NCI-H2196 treated with DMSO at 0.1 percent for 48 hours (cell line): ENCODE results near the gene SAMSN1.
"Not testable (repeated sequence)": the region's sequence is repeated elsewhere in the genome, so short reads cannot be mapped to it uniquely, and the experiment has no call there.

Source experiments
- DNase-seq: peaks from one replicate; lab custom pipeline; 2025; ENCODE audit not compliant: unreplicated experiment; lab: John Stamatoyannopoulos, UW

Gene SAMSN1

DNA sequence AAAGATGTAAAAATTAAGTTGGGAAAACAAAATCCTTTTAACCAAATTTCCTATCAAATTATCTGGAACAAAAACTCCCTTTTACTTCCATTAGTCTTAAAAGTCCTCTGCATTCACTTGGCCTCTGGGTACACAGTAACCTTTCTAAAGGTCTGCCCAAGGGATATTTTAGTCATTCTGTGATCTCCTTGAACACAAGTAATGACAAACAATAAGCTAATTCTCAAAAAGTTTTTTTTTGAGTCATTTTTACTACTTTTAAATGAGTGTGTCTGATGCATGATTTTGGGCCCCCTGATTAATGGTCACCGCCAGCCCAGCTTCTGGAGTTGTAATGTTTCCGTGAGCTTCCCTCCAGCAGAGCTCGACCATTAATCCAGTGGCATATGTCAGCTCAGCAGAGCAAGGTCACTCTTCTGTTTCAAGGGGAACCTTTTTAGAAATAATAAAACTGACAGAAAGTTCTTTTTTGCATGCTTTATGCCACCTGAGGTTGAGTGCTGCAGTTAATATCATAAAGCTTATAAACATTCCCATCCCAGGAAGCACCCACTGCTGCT lies 14.3 kb downstream of the SAMSN1 start:
- no peak for DNase-seq

DNA sequence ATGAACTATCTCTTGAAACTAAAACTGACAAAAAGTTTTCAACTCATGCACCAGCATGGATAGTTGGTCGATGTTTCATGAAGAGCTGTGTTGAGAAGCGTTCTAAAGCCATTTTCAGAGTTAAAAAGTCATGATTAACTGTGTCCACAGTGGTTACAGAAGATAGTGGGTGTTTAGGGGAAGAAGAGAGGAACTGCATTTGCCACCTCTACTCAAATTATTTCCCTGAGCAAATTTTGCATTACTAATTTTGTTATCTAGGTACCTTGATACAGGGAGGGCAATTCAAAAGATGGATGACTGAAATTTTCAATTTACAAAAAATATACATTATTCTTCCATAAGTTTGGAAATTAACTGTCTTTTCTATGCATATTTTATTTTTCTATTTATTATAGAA lies 15.5 kb downstream of the SAMSN1 start:
- no peak for DNase-seq

DNA sequence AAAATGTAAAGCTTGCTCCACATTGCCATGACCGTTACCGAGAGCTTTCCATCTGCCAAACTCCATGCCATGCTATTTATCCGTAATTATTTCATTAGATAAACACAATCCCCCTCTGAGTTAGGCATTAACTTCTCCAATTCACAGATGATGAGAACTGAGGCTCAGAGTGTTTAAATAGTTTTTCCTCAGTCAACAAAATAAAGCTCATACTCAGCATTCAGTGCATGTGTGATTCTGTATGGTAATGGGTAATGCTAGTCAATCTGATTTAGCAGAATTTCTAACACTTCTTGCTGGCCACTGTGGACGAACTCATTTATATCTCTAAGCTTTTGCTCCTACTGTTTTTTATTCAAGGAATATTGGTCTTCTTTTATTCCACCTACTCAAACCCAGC lies 17.3 kb downstream of the SAMSN1 start:
- no peak for DNase-seq

DNA sequence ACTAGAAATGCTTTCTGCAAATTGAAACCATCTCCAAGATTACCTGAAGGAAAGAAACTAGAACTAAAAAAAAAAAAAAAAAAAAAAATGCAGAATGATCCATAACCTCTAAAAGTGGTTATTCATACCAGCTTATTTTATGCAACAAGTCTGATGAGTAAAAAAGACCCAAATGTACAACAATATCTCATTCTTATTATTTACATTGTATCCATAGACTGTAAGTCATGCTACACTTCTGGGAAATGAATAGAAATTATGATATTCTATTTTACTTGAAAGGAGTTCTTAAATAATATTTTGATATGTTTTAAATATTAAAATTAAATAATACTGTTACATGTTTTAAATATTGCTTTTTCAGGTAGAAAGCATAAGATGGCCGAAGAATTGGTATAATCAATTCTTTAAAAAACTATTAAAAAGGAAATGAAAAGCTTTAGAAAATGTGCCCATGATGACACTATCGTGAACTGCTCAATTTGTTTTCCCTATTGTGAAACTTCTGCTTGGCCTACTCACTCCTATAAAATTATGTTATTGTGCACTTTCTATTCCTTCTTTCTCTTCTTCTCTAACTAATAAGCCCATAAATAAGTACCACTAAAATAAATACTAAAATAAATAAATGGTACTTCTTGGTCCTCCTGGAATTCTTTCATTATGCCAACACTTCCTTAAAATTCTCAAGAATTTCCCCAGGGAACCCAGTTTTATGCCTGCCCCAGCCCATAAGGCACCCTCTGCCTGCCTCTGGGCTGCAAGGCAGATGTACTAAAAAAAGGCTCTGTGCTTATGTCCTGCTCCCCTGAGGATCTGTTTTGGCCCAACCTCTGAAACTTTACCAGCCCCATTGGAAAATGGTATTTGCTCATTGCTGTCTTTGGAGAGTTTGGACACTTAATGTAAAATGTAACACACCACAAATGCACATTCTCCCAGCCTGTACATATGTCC lies 18.1 kb downstream of the SAMSN1 start:
- no peak for DNase-seq

DNA sequence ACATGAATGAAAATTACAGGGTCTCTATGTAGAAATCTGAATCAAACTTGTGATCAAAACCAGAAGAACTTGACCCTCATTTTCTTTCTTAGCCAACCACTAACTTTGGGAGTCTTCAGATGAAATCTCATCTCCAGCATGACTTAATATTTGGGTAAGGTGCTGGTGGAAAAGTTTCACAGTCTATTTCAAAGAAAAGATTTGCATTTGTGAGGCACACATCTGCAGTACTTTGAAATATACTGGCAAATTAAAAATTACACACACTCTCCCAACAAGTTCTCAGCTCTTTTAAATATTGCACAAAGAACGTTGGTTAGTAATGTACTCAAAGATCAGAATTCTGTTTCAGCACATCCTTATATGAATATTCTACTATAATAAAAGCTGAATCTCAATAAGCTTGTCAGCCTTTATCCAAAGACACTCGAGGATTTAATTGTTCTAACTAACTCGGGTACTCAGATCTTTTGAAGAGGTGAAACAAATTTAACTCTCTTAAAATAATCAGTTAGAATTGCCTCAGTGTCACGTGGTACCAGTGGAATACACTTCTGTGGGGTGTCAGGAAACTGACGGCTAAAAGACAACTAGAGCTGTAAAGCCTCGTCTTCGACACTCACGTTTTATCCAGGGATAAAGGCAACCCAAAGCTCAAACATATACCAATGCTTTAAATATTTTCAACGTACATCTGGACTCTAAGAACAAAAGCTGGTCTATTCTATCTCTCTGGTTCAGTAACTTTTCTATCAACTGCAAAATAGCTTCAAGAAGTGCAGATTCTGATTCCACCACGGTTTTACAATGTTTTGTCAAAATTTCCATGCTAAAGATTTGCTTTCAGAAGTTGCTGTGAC lies 19.0 kb downstream of the SAMSN1 start:
- DNase-seq: no peak

DNA sequence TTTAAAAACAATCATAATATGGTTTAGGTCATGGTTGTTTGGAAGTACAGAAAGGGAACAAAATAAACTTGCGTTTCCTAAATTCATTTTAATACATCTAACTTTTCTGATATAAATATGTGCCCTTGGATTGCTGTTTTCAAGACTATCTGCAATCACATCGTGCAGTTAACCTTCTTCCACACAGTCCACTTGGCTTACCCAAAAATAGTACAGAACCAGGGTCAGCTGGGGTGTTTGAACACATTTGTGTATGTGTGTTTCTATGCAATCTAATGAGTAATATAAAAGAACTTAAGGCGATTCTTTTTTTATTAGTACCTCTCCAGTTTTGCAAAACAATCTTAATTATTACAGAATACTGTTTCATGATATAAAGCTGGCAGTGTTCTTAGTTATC lies 19.9 kb downstream of the SAMSN1 start:
- no peak for DNase-seq

DNA sequence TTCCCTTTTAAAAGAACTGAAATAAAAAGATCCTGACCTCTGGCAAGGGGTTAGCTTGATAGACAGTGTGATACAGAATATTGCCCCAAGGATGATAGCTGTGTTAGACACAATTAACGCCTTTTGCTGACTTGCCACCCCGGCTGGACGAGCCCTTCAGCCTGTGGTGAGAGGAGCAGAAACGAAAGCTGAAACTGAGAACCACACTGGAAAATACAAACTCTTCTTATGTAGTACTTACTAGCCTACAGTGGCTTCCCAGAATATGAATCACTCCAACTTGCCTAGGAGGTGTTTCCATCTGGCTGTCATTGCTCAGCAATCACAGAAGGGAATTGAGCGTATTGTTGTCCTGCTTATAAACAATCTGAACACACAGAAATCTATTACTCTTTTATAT lies 22.9 kb downstream of the SAMSN1 start:
- no peak for DNase-seq

DNA sequence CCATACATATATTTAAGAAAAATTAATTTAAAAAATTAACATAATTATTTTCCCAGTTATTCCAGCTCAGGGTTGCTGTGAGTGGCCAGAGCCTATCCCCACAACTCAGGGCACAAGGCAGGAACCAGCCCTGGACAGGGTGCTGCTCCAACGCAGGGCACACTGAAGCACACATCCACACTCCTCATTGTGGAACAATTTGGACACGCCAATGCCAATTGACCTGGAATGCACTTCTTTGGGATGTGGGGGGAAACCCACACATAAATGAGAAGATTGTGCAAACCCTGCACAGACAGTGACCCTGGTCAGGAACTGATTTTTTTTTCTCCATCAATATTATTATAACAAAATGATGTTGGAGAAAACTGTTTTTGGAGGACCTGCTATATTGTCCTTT lies 23.4 kb downstream of the SAMSN1 start:
- DNase-seq: no peak

DNA sequence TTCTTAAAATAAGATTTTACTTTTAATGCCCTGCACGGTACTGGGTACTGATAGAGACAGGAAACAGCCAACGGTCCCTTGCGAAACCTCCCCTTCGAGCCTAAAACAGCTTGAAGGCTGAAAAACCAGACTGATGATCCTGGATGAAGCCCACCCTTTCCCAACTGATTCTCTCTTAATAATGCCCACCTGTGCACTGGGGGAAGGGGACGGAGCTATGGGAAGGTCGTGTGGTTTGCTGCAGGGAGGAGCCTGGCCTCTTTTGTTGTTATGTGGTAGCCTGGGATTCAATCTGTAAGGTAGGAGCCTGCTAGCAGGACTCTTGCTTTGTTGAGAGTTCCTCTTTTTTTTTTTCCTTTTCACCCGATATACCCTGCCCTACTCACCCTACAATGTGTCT lies 25.6 kb downstream of the SAMSN1 start:
- DNase-seq: no peak

- no peak for DNase-seq
Measured at GRCh38 chr21:14519000-14519399, 27.1 kb downstream of the SAMSN1 start.

DNA sequence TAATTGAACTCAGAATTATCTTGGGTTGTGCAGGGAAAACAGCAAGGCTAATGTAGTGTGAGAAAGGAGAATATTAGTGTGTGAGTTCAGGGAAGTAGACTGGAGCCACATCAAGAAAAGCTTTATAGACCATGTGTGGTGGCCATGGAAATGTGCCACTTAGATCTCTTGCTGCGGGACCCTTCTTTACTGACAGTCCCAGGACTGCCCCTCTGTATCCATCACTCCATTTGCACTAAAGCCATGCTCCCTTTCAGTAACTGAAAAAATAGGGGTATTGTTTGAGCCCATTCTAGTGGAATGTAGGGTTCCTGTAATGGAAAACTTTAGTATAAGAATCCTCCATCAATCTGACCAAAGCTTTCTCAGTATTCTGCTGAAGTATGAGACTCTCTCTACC lies 32.3 kb downstream of the SAMSN1 start:
- DNase-seq: no peak

GRCh38 chr21:14506859-14507457 lies 39.2 kb downstream of the SAMSN1 start:
- not testable (repeated sequence) for DNase-seq

GRCh38 chr21:14500873-14501272 lies 45.2 kb downstream of the SAMSN1 start:
- no peak for DNase-seq

DNA sequence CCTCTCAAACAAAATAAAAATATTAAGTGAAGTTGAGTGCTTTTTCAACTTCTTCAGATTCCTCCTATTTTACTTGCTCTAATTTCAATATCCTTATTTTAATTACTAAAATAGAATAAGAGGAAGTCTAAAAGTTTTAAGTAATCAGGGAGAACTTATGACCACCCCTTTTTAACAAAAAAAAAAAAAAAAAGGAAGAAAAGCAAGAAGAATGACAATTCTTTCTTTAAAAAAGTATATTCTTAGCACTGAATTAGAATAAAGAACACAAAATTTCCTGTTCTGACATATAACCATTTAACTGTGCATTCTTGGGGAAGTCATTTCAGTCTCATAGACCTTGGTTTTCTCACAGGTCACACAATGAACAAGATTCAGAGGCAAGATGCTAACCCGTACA lies 46.8 kb downstream of the SAMSN1 start:
- no peak for DNase-seq

- DNase-seq: no peak
Measured at GRCh38 chr21:14497825-14498224, 48.3 kb downstream of the SAMSN1 start.

- DNase-seq: no peak
Measured at GRCh38 chr21:14495075-14495474, 51.0 kb downstream of the SAMSN1 start.

DNA sequence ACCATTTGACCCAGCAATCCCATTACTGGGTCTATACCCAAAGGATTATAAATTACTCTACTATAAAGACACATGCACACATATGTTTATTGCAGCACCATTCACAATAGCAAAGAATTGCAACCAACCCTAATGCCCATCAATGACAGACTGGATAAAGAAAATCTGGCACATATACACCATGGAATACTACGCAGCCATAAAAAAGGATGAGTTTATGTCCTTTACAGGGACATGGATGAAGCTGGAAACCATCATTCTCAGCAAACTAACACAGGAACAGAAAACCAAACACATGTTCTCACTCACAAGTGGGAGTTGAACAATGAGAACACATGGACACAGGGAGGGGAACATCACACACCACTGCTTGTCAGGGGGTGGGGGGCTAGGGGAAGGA lies 51.9 kb downstream of the SAMSN1 start:
- not testable (repeated sequence) for DNase-seq

DNA sequence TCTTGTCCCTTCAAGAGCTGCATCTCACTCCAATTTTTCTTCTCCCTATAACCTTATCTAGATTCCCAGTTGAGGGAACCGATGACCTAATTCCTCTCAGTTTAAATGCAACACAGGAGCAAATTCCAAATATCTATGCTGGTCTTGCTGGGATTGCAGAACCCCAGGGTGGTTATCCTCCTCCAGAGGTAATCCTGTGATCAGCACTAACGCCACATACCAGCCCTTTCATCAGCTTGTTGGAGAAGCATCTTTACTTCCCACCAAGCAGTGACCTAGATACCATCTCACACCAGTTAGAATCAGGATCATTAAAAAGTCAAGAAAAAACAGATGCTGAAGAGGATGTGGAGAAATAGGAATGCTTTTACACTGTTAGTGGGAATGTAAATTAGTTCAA lies 52.4 kb downstream of the SAMSN1 start:
- DNase-seq: no peak

- DNase-seq: no peak
Measured at GRCh38 chr21:14492931-14493330, 53.2 kb downstream of the SAMSN1 start.

- no peak for DNase-seq
Measured at GRCh38 chr21:14491269-14491681, 54.8 kb downstream of the SAMSN1 start.

- DNase-seq: no peak
Measured at GRCh38 chr21:14488672-14489204, 57.4 kb downstream of the SAMSN1 start.
